GM21447 (cell line): ENCODE measurements around the gene TMEM272.

Source experiments
- ATAC-seq: cut with Tn5 transposase; IDR thresholded peaks from one replicate; pipeline ENCODE4 v1.9.1; 2021; ENCODE audit not compliant: unreplicated experiment

Gene TMEM272

DNA sequence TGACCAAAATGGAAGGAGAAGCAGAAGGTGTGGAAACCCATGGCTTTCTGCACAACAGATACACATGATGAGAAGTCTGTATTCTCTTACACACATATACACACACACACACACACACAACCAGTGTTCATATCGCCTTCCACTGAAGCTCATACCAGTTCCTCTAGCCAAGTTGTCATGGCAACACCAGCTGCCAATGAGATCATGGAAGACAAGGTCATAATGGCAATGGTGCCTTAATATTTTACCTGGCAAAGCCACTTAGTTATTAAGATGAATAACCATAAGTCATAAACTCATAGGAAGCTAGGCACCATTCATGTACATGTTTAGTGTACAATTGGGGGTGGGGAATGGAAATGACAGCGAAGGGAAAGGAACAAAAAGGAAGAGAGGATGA lies 38.4 kb downstream of the TMEM272 start:
- no peak for ATAC-seq

DNA sequence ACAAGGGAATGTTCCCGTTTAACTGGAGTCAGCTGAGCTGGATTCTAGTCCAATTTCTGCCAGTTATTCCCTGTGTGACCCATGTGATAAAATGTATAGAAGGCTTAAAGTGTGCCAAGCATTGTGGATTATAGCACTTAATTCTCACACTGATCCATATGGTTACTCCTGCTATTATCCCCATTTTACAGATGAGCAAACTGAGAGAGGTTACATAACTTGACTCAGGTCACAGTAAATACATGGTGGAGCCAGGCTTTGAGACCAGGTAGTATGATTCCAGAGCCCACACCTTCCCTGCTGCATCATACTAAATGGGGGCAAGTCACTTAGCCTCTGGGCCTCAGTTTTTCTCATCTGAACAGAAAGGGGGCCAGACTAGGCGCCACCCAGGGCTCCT lies 39.1 kb downstream of the TMEM272 start:
- ATAC-seq = no peak

DNA sequence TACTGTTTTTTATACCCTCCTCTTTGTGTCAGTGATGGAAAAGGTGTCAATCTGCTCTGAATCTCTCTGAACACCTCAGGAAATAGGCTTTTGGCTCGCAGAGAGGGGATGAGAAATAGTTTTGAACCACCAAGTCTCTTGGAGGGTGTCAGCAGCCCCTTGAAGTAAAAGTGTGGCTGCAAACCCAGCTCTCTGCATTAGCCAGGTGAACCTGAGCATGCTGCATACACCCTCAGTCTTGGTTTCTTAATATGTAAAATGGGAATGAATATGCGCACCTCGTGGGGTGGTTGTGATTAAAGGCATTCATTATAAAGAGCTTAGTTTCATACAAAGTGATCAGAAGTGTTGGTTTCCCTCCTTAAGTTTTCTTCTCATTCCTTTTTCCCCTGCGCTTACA lies 39.7 kb downstream of the TMEM272 start:
- ATAC-seq = no peak

DNA sequence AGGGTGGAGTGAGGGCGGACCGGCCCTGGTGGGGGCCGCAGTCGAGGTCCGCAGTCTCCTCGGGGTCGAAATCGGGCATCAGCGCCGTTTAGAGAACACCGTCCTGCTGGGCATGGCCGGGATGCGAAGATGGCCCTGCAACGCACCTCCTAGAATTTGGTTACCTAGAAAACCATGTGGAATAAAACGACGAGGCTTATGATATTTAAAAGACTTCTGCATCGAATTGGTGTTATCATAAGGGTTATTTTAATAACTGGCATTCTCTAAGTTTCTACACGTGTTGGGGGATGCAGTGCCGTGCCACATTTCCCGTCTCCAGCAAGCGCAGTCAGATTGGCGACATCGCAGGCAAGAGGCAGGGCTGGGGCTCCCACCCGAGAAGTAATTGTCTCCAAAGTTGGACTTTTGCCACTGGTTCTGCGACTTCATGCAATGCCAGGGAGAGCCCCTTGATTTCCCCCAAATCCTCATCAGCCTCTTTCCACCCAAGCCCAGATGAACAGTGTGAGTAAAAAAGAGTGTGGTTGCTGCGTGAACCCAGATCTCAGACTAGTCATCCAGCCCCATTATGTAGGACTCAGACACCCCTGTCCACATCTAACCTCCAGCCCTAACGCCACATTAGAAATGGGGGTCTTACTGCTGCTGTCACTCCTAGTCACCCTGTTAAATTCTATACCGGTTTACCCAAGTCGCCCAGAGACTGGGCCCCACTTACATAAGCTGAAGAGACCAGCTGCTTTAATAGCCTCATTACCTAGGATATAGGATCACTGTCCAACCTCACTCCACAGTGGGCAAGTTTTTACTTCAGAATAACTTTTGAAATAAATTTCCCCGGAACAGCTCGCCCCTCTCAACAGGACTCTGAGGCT lies 40.4 kb downstream of the TMEM272 start:
- ATAC-seq = no peak

DNA sequence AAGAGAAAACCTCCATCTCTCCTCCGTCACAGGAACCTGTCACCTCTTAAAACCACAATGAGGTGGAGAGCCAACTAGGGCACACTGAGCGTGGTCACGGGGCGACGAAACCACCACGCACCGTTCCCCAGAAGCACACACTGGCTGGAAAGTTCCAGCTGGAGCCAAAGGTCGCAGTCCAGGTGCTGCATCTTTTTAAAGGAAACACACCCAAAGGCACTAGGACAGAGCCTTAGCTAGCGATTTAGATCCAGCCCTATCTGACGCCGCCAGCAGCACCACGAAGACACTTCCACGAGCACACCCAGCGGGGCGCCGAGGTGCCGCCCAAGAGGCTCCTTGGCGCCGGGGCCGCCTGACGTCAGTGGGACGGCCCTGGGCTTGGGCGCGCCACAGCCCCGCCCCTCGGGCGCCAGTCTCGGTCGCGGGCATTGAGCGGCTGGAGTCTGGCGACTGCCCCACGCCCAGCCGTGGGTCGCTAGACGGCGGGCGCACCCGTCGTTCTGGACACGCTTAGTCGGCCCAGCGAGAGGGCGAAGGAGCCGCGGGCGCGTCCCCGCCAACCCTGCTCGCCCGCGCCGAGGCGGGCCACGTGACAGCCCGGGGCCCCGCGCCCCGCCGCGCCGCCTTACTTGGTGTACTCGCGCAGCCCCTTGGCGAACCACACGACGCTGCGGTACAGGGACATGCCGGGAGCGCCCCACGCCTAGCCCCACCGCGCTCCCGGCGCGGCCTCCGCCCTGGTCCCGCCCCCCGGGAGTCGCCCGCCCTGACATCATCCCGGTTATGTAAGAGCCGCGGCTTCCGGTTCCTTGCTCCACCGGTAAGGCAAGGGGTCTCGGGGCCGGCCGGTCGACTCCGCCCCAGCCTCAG lies 41.3 kb downstream of the TMEM272 start, which contains the start of gene DHRS12:
Gene DHRS12 (minus strand): TSS at position 742 of the 873 bp plus-strand sequence. CDS start 4,504 bp downstream, outside the sequence.
- ATAC-seq = peak; percentile 82

DNA sequence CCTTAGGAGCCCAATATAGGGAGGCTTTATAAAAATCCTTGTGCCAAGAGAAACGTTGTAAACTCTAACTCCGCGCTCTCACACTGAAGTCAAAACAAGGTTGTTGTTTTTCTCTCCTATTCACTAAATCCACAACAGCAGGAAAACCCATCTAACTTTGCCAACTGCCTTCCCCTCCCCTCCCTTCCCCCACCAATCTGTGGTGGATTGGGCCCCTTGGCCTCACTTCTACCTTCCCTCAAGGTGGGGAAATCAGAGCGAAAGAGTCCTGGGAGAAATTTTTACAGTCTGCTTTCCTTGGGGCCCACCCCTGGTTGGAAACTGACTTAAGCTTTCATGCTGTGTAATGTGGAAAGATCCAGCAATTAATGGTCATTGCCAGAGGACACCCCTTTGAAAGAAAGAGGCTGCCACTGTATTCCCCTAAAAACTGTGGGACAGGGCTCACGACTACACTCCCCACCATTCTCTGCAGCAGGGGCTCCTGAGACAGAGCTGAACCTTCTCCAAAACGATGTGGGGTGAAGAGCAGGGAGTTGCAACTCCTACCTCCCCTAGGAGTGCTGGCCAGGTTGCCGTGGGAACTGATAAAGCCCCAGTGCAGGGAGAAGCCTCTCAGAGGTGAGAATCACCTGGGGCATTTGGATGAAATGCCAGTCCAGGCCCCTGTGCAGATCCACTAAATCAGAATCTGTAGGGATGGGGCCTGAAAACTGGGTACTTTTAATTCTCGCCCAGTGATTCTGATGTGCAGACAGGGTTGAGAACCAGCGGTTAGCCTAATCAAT lies 42.2 kb downstream of the TMEM272 start:
- ATAC-seq = peak; percentile 1

DNA sequence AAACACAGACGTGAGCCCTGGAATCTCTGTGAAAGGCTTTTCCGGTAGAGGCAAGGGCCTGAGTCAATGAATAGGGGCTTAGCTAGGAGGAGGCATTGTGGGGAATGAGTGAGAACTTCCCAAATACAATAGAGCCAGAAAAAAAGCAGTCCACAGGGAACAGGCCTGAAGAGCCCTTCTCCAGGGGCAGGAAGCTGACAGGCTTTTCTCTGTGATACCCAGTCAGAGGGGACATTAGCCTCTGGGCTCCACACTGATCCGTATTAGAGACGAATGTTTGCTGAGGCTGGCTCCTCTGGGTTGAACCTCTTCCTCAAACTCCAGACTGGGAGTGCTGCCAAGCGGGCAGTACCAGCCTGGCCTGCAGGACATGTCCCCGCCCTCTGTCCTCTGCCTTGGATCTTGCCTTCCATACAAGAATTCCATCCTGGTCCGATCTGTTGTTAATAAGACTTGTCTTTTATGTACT lies 43.3 kb downstream of the TMEM272 start:
- ATAC-seq = no peak

DNA sequence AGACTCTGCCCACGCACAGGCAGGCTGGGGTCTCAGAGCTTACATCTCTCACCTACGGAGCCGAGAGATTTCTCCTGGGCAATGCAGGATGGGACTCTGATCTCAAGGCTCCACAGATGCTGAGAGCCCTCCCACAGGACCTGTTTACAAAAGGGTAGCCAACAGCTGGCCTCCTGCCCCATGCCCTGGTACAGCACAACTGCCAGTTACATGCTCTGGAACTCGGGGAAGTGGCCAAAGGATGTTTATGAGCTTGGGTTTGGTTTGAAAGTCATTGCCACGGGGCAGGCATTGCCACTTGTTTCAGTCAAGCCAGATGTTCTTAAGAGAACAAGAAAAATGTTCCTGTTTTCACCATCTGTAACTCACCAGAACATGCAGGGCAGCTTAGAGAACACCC lies 44.5 kb downstream of the TMEM272 start:
- ATAC-seq = no peak

DNA sequence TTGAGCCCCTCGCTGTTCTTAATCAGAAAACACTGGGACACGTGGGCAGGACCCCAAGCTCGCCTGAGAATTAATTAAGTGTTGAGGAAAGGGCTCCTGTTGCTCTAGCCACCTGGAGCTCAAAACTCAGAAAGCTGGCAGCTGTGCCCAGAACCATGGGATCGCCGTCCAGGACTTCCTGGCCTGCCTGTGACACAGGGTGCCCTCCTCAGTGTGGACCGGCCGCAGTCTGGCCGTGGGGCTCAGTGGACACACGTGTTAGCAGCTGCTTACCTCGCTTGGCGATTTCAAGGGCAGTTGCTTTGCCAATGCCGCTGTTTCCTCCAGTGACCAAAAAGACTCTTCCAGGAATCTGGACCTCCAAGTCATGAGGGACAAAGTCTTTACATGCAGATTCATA lies 45.7 kb downstream of the TMEM272 start:
- ATAC-seq = no peak

DNA sequence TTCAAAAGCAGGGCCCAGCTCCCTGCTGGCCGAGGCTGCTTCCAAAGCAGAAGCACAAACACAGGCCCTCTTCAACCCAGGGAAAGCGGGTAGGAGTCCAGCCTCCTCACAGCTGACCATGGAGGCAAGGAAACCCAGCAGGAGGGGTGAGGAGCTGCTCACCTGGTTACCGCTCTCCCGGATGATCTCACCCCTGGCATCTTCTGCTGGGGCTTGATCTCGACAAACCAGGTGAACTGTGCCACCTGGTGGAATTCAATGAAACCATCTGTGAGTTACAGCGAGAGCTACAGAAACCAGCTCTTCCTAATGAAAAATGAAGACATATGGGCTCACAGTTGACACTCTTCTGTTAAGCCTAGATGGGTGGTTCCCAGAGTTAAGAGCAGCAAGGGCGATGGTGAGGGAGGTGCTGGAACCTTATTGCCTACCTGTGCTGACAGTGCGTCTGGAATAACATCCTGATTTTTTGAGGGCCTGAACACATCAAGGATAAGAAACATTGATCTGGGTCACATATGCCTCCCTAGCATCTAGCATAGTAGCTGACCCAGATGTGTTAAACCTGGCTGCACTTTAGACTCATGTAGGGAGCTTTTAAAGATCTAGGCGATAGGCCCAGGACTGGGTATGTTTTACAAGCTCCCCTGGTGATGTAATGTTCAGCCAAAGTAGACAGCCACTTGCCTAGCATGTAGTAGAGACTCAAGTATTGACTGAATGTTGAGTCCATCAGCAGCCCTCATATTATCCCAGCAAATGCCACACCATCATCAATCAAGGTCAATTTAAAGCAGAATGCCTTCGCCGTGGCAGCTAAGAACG lies 47.1 kb downstream of the TMEM272 start:
- ATAC-seq = peak; percentile 42

DNA sequence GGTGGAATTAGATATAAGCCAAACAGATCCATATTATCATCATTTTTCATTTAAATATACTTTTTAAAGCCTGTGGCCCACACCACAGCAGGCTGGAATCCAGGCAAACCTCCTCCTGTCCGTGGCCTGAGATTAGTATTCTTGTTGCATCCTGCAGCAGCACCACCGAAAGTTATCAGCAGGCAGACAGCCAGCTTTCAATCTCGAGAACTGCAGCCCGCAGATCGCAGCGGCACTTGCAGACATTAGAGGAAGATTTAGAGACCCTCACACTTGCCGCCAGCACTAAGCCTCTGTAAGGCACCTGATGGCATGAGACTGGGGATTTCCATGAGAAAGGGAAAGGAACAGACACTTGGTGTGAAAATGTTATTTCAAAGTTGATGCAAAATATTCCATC lies 48.4 kb downstream of the TMEM272 start:
- no peak for ATAC-seq

DNA sequence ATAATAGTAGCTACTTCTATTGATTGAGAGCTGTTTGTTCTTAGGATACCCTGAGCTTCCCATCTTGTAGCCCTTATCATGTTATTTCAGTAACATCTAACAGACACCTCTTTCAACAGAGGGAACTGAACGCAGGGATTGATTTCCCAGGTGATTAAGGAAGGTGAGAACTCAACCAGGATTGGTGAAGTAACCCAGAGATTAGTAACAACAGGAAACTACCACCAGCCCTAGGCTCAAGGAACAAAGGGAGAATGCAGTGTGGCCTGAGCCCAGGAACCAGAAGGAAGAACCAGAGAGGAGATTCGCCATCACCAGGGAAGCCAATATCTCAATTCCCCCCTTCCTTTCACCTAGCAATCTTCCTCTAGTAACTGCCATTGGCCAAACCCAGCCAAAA lies 49.6 kb downstream of the TMEM272 start:
- ATAC-seq = no peak

DNA sequence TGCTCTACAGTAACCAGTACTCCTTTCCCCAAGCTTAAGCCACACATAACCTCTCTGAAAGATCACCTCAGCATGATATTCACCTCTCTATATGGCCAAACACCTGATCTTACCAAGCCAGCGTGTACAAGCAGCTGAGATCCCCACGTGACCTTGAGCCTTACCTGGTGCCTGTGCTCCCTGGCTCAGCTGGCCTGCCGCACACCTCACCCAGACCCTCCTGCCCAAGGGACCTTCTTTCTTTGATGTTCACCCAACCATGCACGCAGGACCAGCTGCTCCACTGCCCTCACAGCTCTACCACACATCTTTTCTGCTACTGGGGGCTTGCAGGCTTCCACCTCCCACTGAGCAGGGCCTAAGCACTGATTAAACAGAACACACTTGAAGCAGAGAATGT lies 50.0 kb downstream of the TMEM272 start:
- no peak for ATAC-seq

DNA sequence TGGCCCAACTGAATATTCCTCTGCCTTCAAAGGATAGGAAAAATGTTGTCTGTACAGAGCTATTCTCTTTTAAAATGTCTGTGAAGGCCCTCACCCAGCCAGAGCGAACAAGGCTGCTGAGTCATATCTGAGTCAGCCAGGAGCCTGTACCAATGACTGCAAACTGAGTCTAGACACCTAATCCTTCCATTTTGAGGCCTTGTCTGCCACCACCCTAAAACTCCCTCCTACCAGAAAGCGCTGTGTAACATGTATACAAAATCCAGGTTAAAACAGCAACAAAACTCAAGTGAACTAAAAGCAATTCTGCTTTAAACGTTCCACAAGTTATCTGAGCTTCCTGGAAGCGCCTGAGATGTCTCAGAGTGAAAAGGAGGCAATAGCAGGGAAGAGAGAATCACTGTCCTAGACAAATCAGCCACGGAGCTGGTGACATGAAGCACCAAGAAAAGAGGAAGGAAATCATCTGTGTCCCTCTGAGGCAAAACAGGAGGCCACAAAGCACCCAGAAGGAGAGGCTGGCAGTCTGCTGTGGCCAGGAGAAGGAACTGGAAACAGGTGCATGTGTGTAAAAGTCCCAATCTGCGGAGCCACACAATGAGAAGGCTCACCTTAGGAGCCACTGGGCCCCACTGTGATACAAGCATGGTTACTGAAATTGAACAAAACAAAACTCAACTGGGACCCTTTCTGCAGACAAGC lies 51.3 kb downstream of the TMEM272 start:
- peak; percentile 80 for ATAC-seq

DNA sequence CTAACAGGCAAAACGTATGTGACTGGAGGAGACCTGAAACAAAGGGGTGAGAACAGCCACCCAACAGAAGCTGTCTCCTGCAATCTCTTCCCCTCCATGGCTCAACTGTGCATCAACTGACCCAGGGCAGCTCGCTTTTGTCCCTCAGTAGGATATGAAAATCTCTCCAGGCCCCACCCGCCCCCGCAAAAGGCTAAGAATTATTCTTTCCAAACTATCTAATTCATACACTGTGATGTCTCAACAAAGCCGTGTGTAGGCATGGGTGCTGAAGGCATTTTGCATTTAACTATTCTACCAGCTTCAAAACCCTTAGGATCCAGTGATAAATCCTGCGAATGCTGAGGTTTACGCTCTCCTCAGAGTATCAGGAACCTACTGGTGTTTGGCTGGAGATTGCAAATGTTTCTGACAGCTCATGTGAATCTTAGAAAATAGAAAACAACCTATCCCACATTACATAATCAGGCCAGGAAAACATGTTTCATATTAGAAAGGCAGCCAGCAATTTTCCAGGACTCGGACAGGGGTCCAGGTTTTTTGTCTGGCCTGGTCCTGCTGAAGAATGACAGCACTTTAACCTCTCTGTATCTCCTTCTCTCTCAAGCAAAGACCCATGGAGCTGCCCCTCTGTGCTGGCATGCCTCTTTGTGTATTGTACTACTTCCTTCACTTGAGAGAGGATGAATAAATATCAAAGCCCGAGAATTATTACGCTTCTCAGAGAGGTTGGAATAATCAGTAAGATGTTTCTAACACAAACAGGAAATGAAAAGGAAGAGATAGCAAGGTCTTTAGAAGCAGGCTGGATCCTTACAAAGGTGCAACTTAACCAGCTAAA lies 58.3 kb downstream of the TMEM272 start:
- ATAC-seq = no peak

DNA sequence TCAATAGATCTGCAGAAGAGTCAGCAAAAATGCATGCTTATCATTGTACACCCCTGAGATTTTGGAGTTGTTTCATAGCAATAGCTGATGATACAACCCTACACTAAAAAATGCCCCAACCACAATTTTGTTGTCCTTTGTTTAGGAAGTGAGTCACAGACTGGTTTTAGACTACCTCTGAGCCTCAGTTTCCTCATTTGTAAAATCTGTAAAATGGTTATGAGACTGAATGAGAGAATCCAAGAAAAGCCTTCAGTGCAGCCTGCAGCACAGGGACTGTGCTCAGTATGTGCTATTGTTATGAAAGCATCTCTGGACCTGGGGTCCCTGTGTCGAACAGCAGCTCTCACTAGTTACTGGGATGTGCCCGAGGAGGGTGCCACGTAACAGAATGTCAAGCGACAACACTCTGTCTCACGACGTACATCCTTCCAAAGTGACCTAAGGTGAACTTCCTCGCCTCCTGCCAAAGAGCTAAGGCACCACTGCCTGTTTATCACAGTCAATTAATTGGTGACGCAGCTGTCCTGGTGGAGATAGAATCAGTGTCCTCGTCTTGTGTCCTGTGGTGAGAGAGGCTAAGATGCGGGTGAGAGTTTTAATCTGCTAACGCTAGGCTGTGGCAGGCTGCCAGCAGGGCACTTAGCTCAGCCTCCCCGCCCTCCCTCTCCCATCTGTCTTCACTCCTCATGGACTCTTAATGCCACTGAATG lies 59.1 kb downstream of the TMEM272 start:
- no peak for ATAC-seq

DNA sequence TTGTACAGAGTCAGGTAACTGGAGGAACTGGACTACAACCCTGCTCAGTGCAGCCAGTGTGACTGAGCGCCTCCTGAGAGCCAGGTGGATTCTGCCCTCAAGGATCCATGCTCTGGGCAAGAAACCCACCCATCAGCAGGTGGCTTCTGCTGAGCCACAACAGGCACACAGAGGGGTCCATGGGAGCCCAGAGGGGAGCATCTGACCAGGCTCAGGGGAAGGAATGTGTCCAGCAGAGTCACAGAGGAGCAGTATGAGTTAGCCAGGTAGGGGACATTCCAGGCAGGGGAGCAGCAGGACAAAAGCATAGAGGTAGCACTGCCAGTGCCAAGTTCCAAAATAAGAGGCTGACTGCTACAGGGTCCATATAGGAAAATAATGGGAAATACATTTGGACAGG lies 60.9 kb downstream of the TMEM272 start:
- no peak for ATAC-seq
